ENCODE data around the gene PKP2.
"Not testable (repeated sequence)": the region's sequence is repeated elsewhere in the genome, so short reads cannot be mapped to it uniquely, and the experiment has no call there.

The PKP2 gene

DNA sequence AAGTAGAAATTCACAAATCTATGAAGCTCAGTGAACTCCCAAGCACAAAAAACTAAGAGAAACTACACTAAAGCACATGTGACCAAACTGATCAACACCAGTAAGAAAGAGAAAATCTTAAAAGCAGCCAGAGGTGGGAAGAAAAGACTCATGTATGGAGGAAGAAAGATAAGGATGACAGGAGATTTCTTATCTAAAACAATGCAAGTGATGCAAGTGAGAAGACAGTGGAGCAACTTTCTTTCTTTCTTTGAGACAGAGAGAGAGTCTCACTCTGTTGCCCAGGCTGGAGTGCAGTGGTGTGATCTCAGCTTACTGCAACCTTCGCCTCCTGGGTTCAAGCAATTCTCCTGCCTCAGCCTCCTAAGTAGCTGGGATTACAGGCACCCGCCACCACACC lies 34.9 kb downstream of the PKP2 start:
- DNase-seq (ENCODE audit: low spot score), result not testable (repeated sequence)

GRCh38 chr12:32860192-32860591 lies 36.4 kb downstream of the PKP2 start:
- DNase-seq (ENCODE audit: low spot score), result no peak

DNA sequence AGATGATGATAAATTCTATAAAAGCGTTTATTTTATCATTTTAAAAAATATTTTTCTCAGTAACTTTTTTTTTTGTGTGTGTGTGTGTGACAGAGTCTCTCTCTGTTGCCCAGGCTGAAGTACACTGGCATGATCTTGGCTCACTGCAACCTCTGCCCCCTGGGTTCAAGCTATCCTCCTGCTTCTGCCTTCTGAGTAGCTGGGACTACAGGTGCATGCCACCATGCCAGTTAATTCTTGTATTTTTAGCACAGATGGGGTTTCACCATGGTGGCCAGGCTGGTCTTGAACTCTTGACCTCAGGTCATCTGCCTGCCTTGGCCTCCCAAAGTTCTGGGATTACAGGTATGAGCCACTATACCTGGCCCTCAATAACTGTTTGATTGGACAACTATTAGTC lies 37.2 kb downstream of the PKP2 start:
- no peak for DNase-seq (ENCODE audit: low spot score)

- no peak for DNase-seq (ENCODE audit: low spot score)
Measured at GRCh38 chr12:32854716-32855115, 41.9 kb downstream of the PKP2 start.

- DNase-seq (ENCODE audit: low spot score), result no peak
Measured at GRCh38 chr12:32854097-32854496, 42.5 kb downstream of the PKP2 start.

DNA sequence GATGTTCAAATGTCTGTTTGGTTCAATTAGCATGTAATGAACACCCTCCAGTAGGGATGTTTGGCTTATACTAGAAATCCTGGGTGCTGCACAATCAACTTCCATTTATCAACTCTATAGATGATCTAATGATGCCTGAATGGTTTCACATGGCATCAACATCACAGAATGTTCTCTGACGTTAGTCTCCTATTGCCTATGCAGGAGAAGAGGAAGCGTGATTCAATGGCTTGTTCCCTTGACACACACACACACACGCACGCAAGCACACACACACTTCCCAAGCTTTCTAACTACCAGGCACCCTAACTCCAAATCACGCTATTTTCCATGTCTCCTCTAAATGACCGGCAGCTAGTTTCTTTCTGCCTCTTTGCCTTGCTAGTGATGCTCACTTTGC lies 49.3 kb downstream of the PKP2 start:
- DNase-seq (ENCODE audit: low spot score), result no peak

DNA sequence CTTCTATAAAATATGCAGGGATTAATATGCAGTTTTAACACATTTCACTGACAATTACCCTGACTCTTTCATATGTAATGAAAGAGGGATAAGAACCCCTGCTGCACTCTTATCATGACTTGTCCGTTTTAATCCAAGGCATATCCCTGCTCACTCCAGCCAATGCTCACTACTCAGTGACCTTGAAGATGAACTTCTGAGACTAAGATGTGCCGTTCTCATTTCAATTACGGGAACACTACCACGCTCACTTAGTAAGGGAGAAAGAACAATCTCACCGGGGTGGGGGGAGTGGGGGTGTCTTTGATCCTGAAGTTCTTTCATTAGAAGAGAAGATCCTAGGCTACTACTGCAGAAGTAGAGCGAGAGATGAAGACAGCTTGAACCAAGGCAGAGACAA lies 50.5 kb downstream of the PKP2 start:
- no peak for DNase-seq (ENCODE audit: low spot score)

- no peak for DNase-seq (ENCODE audit: low spot score)
Measured at GRCh38 chr12:32843528-32844095, 53.0 kb downstream of the PKP2 start.

DNA sequence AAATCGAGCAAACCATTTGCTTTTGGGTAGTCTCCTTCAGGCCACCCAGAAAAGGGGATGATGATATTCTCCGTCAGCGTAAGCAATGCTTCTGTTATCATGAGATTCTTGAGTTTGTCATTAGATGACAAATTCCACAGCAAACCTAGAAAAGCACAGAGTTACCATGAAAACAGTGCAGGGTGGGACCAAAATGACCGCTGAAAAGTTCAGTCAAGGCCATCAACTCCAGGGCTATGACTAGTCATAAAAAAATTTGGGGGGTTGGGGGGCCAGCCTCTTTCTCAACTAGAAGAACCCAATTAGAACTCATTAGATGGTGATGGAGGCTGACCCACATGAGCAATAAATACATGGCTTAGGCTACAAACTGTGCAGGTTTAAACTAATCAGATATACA lies 55.5 kb downstream of the PKP2 start:
- DNase-seq (ENCODE audit: low spot score), result no peak

DNA sequence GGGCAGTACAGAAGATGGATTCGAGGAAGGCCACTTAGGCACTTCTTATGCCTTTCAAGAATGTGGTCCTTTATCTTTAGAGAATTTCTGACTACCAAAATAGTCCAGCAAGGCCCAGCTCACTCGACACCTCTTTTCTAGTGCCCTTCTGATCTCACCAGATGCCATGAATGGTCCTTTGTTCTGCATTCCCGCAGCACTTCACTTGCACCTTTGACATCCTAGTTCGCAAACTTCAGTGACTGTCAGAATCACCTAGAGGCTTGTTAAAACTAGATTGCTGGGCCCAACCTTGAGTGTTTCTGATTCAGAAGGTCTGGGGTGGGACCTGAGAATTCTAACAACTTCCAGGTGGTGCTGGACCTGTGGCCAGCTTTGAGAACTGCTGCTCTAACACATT lies 56.7 kb downstream of the PKP2 start:
- DNase-seq (ENCODE audit: low spot score), result no peak

DNA sequence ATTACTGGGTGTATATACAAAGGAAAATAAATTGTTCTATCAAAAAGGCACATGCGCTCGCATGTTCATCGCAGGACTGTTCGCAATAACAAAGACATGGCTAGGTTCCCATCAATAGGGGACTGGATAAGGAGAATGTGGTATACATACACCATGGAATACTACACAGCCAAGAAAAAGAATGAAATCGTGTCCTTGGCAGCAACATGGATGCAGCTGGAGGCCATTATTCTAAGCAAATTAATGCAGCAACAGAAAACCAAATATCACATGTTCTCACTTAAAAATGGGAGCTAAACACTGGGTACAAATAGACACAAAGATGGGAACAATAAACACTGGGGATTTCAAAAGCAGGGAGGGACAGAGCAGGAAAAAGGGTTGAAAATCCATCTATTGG lies 58.6 kb downstream of the PKP2 start:
- DNase-seq (ENCODE audit: low spot score), result no peak

DNA sequence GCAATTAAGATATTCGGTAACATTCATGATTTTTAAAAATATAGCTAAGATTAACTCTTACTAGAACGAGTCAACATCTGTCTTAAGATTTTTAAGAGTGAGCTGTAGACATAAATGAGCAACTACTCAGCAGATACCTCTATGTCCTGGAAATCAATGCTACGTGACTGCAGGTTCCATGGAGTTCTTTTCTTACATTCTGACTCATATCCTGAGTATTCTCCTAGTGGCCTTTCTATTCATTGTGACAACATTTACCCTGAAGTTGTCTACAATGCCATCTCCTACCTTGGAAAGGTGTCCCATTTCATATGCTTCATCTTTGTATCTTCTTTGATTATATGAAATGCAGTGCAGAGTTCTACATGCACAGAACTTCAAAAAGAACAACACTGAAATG lies 59.9 kb downstream of the PKP2 start:
- no peak for DNase-seq (ENCODE audit: low spot score)

- DNase-seq (ENCODE audit: low spot score), result no peak
Measured at GRCh38 chr12:32834122-32834521, 62.5 kb downstream of the PKP2 start.

DNA sequence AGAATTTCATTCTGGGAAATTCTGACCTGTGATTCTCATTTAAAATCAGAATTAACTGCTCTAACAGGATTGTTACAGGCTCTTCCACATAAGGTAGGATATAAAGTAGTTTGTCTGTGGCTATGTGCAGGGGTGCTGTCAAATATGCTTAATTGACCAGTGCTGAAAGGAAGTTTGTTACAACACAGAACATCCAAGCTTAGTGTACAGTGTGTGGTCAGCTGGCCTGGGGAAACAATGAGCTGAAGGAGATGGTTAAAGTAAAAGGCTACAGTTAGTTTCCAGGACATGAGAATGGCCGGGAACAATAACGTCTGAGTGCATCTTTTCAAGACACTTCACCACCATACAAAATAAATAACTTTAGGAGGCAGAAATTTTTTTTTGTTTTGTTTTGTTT lies 68.0 kb downstream of the PKP2 start:
- DNase-seq (ENCODE audit: low spot score), result no peak

GRCh38 chr12:32828120-32828519 lies 68.5 kb downstream of the PKP2 start:
- DNase-seq (ENCODE audit: low spot score), result no peak

DNA sequence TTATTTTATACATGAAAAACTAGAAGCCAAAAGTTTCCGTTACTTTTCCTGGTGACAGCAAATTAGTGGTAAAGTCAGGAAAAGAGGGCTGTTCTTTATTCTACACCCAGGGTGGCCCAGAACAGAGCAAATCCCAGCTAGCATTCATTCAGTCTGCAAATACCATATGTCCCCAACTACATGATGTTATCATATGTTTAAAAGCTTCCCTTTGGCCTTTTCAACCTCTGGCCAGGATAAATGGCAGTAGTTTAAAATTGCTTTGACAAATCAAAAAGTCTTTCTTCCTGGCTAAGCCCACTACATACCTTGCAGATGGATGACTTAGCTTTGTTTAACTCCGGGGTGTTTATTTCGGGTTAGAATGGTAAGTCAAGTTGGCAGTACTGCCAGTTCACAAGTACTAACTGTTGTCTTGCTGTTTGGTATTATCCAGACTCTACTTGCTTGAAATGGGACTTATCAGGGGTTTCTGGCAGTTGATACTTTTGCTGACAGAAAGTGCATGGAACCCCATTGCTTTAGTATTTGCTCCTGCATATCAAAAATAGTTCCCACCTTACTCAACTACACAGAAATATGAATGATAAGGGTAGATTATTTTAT lies 69.7 kb downstream of the PKP2 start:
- no peak for DNase-seq (ENCODE audit: low spot score)

- no peak for DNase-seq (ENCODE audit: low spot score)
Measured at GRCh38 chr12:32824596-32824995, 72.0 kb downstream of the PKP2 start.

DNA sequence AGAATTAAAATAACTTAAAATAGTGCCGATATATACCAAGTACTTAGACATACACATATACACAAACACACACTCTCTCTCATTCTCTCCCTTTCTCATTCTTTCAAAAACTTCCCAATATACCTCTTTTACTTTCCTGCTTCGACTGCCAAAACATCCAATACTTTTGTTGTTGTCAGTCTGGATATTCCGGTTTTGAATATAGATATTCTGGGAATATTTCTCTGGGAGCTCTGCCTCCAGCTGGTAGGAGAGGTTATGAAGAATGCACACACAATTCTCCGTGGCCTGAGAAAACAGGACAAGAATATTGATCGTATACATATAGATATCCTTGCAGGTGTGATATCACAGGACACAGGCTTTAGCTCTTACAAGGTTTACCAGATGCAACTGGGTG lies 74.2 kb downstream of the PKP2 start:
- no peak for DNase-seq (ENCODE audit: low spot score)

DNA sequence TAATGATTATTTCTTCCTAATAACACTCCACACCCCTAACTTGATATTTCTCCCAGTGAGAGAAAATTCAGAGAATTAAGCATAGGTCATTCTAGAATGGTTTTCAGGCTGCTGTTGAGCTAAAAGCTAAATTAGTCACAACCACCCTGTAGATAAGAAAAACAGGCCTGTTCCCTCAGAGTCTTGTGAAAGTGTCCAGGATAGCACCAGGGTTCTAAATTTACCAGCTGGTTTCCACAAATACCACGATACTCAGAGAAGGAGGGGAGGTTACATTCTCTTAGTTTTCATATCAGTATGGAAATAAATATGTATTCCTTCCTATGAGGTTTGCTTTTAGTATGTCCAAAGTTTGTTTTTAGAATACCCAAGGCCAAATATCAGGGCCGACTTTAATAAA lies 74.9 kb downstream of the PKP2 start:
- DNase-seq (ENCODE audit: low spot score), result no peak

DNA sequence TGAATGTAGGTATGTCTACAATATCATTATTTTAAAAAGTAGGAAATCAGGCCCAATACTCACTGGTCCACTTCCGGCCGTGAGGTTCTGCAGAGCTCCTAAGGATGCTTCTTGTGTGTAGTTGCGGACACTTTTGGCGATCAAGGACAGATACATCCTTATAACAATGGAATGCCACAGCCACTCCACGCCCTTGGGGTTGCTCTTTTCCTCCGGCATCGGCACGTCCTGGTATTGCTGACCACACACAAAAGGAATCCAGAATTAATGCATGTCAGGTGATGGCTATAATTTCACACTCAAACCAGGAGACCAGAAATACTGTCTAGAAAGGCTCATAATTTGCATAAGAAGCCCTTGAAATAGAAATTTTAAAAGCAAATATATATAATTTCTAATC lies 75.3 kb downstream of the PKP2 start:
- no peak for DNase-seq (ENCODE audit: low spot score)

DNA sequence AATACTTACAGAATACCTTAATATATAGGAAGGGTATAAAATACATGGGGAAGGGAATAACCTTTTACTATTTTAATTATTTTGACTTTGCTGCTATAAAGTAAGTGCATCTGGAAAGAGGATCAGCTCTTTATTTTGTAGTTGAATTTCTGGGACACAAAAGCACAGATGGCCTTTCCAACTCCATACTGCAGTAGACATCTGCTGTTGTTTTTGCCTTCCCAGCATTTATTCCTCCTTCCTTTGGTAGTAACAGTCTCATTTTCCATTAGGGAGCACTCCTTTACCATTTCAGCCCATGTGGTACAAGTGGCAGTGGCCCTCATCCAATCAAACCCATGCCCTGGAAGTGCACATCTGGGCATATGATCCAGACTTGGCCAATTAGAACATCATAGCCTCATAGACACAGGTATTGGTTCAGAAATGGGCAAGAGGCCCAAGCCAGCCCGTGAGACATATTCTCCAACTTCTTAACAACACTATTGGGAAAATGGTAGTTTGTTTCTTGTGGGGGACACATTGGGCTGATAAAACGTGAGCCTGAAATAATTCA lies 76.1 kb downstream of the PKP2 start:
- DNase-seq (ENCODE audit: low spot score), result no peak

DNA sequence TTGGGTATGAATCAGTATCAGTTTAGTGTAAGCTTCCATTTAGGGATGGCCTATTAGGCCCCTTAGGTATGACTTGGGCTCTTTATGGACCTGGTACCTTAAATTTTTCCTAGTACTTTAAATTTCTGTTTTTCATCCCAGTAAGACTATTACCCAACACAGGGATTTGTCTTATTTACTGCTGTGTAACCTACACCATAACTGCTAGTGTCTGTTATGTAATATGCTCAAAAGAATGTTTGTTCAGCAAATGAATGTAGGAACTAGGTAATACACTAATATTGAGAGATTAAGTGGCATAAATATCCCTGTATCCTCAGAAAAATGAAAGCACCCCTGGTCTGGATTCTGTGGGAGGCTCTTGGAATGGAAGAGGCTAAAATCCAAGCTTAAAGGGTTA lies 77.2 kb downstream of the PKP2 start:
- no peak for DNase-seq (ENCODE audit: low spot score)

GRCh38 chr12:32811686-32812392 lies 84.7 kb downstream of the PKP2 start:
- no peak for DNase-seq (ENCODE audit: low spot score)

DNA sequence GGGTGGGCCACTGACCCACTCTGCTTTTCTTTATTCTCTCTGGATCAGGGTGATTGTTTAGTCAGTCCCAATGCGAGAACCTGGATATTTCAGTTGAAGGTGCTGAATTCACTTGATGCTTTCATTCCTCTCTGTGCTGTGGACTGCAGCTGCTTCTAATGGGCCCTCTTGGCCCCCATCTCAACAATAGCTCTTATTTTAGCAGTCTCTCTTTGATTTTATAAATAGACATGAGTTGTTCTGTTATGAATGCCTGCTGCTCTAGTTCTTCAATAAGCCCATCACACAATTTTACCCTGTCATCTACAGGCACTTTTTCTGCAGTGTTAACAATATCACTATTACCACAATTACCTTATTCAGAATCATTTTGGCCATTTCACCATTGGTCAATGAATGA lies 86.7 kb downstream of the PKP2 start:
- no peak for DNase-seq (ENCODE audit: low spot score)

Measured in ecto neural progenitor cell (in vitro differentiated cells).